CD14-positive monocyte (primary cell): ENCODE data around the gene HIGD1A. TPM values are rescaled to one million over a fixed set of nuclear protein-coding genes. Genes with fewer than 3 reads are reported as not detected.

ENCODE experiments used
- DNase-seq, 3 donors: peaks; one replicate each; pipeline ENCODE4 v3.0.0-alpha.2; 2011 to 2022
- H2AFZ ChIP-seq: 2 replicates; pipeline ENCODE4 v1.6.0; 2012; ENCODE audit warnings: mild to moderate bottlenecking, low read depth, low read length, inconsistent platforms; ENCODE audit not compliant: insufficient read depth, poor library complexity, severe bottlenecking
- H3K27ac ChIP-seq, 2 donors: 1 replicate in 1 of 2; 2 replicates in 1 of 2; pipeline ENCODE4 v1.5.1; 2012 to 2013; ENCODE audit warnings: low read length in 2 of 2, control low read depth in 1 of 2, inconsistent platforms in 1 of 2, low read depth in 1 of 2, mild to moderate bottlenecking in 1 of 2
- H3K27me3 ChIP-seq, 2 donors: one replicate each; pipeline versions ENCODE4 v1.6.0 to v1.6.1; 2011 to 2013; ENCODE audit warnings: low read length in 2 of 2; ENCODE audit not compliant: control insufficient read depth in 2 of 2, insufficient read depth in 2 of 2
- H3K36me3 ChIP-seq, 2 donors: replicated peaks in 1 of 2; 1 replicate in 1 of 2; 2 replicates in 1 of 2; pipeline versions ENCODE4 v1.5.1 to v1.6.1; 2012 to 2013; ENCODE audit warnings: low read length in 2 of 2, control low read depth in 1 of 2, inconsistent platforms in 1 of 2, mild to moderate bottlenecking in 1 of 2; ENCODE audit not compliant: insufficient read depth in 2 of 2, control insufficient read depth in 1 of 2
- H3K4me1 ChIP-seq, 2 donors: 1 replicate in 1 of 2; 2 replicates in 1 of 2; pipeline versions ENCODE4 v1.5.1 to v1.6.1; 2012 to 2013; ENCODE audit warnings: low read length in 2 of 2, control low read depth in 1 of 2, inconsistent platforms in 1 of 2, mild to moderate bottlenecking in 1 of 2, moderate library complexity in 1 of 2; ENCODE audit not compliant: insufficient read depth in 2 of 2, control insufficient read depth in 1 of 2
- H3K4me2 ChIP-seq: replicated peaks from 2 replicates; pipeline ENCODE3; 2012; ENCODE audit warnings: low read length, moderate library complexity, mild to moderate bottlenecking; ENCODE audit not compliant: poor library complexity, severe bottlenecking; ENCODE audit errors: extremely low read depth
- H3K4me3 ChIP-seq, 3 experiments: fragments of 200-600 bp in 1 of 3; sonication (generic) in 1 of 3; replicated peaks in 1 of 3; 1 replicate in 2 of 3; 2 replicates in 1 of 3; pipeline ENCODE4 v1.5.1; 2011 to 2013; ENCODE audit warnings: low read length in 3 of 3, mild to moderate bottlenecking in 3 of 3, control low read depth in 2 of 3, low read depth in 2 of 3, inconsistent platforms in 1 of 3, moderate library complexity in 1 of 3
- H3K79me2 ChIP-seq: 2 replicates; pipeline ENCODE4 v1.6.0; 2012; ENCODE audit warnings: mild to moderate bottlenecking, control low read depth, inconsistent platforms, low read length, moderate library complexity; ENCODE audit not compliant: insufficient read depth
- H3K9ac ChIP-seq: 2 replicates; pipeline ENCODE4 v1.6.0; 2017; ENCODE audit warnings: low read length, mild to moderate bottlenecking; ENCODE audit not compliant: insufficient read depth, poor library complexity, severe bottlenecking
- H3K9me3 ChIP-seq, 2 donors: replicated peaks in 1 of 2; 1 replicate in 1 of 2; 2 replicates in 1 of 2; pipeline versions ENCODE4 v1.5.1 to v1.6.1; 2012 to 2013; ENCODE audit warnings: low read length in 2 of 2, control low read depth in 1 of 2; ENCODE audit not compliant: control insufficient read depth in 1 of 2, insufficient read depth in 1 of 2
- H4K20me1 ChIP-seq: 2 replicates; pipeline ENCODE4 v1.6.0; 2012; ENCODE audit warnings: mild to moderate bottlenecking, low read length, control low read depth, moderate library complexity; ENCODE audit not compliant: insufficient read depth
- H3K27ac Mint-ChIP-seq, 7 donors: one replicate each; pipeline ENCODE4 v1.8.0; 2020; ENCODE audit warnings: mild to moderate bottlenecking in 7 of 7, mixed read lengths in 7 of 7, moderate library complexity in 6 of 7, inconsistent platforms in 2 of 7
- H3K27me3 Mint-ChIP-seq, 3 donors: one replicate each; pipeline ENCODE4 v1.8.0; 2021 to 2022; ENCODE audit warnings: low read depth in 3 of 3, mild to moderate bottlenecking in 3 of 3, mixed read lengths in 3 of 3, moderate library complexity in 3 of 3, inconsistent platforms in 1 of 3
- H3K36me3 Mint-ChIP-seq, 2 donors: one replicate each; pipeline ENCODE4 v1.8.0; 2020; ENCODE audit warnings: mixed read lengths in 2 of 2, inconsistent platforms in 1 of 2, mild to moderate bottlenecking in 1 of 2
- H3K4me1 Mint-ChIP-seq: one replicate; pipeline ENCODE4 v1.8.0; 2020; ENCODE audit warnings: mild to moderate bottlenecking, mixed read lengths
- H3K4me3 Mint-ChIP-seq, 2 donors: one replicate each; pipeline ENCODE4 v1.8.0; 2020; ENCODE audit warnings: mild to moderate bottlenecking in 2 of 2, mixed read lengths in 2 of 2, moderate library complexity in 1 of 2
- H3K9me3 Mint-ChIP-seq, 7 donors: one replicate each; pipeline ENCODE4 v1.8.0; 2020 to 2022; ENCODE audit warnings: mixed read lengths in 7 of 7, mild to moderate bottlenecking in 6 of 7, moderate library complexity in 6 of 7, inconsistent platforms in 2 of 7
- CTCF ChIP-seq: fragments of 200-600 bp; IDR thresholded peaks from one replicate; pipeline ENCODE4 v1.8.0; 2022; ENCODE audit warnings: antibody characterized with exemption, mild to moderate bottlenecking
- WGBS: methylation state at CpG from one replicate; pipeline ENCODE4 v1.1.5; 2013; ENCODE audit warnings: missing lambda C conversion rate; ENCODE audit not compliant: insufficient coverage; 5-methylcytosine and 5-hydroxymethylcytosine counted together
- intact Hi-C, 2 donors: fragments of 100-400 bp; cut with micrococcal nuclease; formaldehyde crosslinking; loops; one replicate each; pipeline versions ENCODE4 v1.15.0 to v1.15.1; 2023
- polyA plus RNA-seq, 3 donors: library from polyadenylated mRNA; depleted of rRNA in 1 of 3; unstranded in 2 of 3; stranded (reverse) in 1 of 3; fragments of 300-500 nt in 2 of 3; fragments of >200 nt in 1 of 3; fragmentation: Illumina TruSeq in 2 of 3; gene quantifications; 1 replicate in 2 of 3; 2 replicates in 1 of 3; pipeline ENCODE4 v1.2.3, GENCODE V29; 2012 to 2021

Gene HIGD1A
- polyA plus RNA-seq, 3 donors = 34.8 to 115 (median 104) TPM

- H3K9ac ChIP-seq = no peak overlapping the region
- no peaks in the 10 kb centered on the region for H3K36me3 ChIP-seq
- H4K20me1 ChIP-seq = no peaks in the 10 kb centered on the region
- Mint-ChIP-seq H3K9me3 (peaks cover 0 to 3% (median 0%) of the 10 kb centered on the region in 7 donors), H3K27ac (peak overlapping the region in 3 of 7 donors; percentile 11 to 52 (median 30)), H3K4me3 (no peak overlapping the region), H3K4me1 (peaks cover 28% of the 10 kb centered on the region), H3K27me3 (peaks cover 0 to 4% (median 3%) of the 10 kb centered on the region in 3 donors), H3K36me3 (peaks cover 0 to 4% of the 10 kb centered on the region in 2 donors)
- DNase-seq = no peak
- H3K4me1 ChIP-seq = peaks cover 17 to 18% of the 10 kb centered on the region in 2 donors
- no peak overlapping the region for H3K4me3 ChIP-seq
- TF ChIP-seq CTCF = no peak
- H3K79me2 ChIP-seq = no peaks in the 10 kb centered on the region
- H2AFZ ChIP-seq = no peak overlapping the region
- H3K27ac ChIP-seq = no peak overlapping the region
- no peaks in the 10 kb centered on the region for H3K9me3 ChIP-seq
- H3K27me3 ChIP-seq = no peaks in the 10 kb centered on the region
- no peak overlapping the region for H3K4me2 ChIP-seq
- intact Hi-C loops = no loop called here
- 86% methylated on average over 1 of the region's 1 CpG for WGBS
Measured at GRCh38 chr3:42844412-42844713, 40.1 kb upstream of the HIGD1A start.

GRCh38 chr3:42843713-42844411 is 39.6 kb upstream of the HIGD1A start:
- Histone ChIP-seq H3K36me3 (no peaks in the 10 kb centered on the region), H4K20me1 (no peaks in the 10 kb centered on the region), H2AFZ (no peak overlapping the region), H3K4me2 (no peak overlapping the region), H3K79me2 (no peaks in the 10 kb centered on the region), H3K4me3 (no peak overlapping the region), H3K4me1 (peaks cover 17 to 18% of the 10 kb centered on the region in 2 donors), H3K27ac (no peak overlapping the region), H3K9ac (no peak overlapping the region), H3K9me3 (no peaks in the 10 kb centered on the region), H3K27me3 (no peaks in the 10 kb centered on the region)
- Mint-ChIP-seq H3K36me3 (peaks cover 0 to 4% of the 10 kb centered on the region in 2 donors), H3K27me3 (peaks cover 0 to 5% (median 4%) of the 10 kb centered on the region in 3 donors), H3K27ac (peak overlapping the region in 4 of 7 donors; percentile 11 to 73 (median 41)), H3K9me3 (peaks cover 0 to 3% (median 0%) of the 10 kb centered on the region in 7 donors), H3K4me3 (no peak overlapping the region), H3K4me1 (peaks cover 28% of the 10 kb centered on the region)
- intact Hi-C loops = no loop called here
- 50% methylated on average over 1 of the region's 6 CpGs for WGBS
- no peak for DNase-seq
- no peak for TF ChIP-seq CTCF
